Nephron progenitor cell (in vitro differentiated cells): Measurements from ENCODE around the gene PCBP1.
A peak's percentile ranks its signal among the peaks of the same experiment; 100 is the strongest.

Experiments
- DNase-seq: peaks from one replicate; pipeline ENCODE4 v3.0.0; 2021
- H3K27ac Mint-ChIP-seq: 2 replicates; pipeline ENCODE4 v1.8.0; 2021; ENCODE audit warnings: mild to moderate bottlenecking, moderate library complexity, mixed read lengths
- H3K27me3 Mint-ChIP-seq: 2 replicates; pipeline ENCODE4 v1.8.0; 2021; ENCODE audit warnings: mild to moderate bottlenecking, low read depth, mixed read lengths; ENCODE audit not compliant: poor library complexity
- H3K36me3 Mint-ChIP-seq: 2 replicates; pipeline ENCODE4 v1.8.0; 2021; ENCODE audit warnings: low read depth, mixed read lengths
- H3K4me1 Mint-ChIP-seq: 2 replicates; pipeline ENCODE4 v1.8.0; 2021; ENCODE audit warnings: mixed read lengths
- H3K4me3 Mint-ChIP-seq: 2 replicates; pipeline ENCODE4 v1.8.0; 2021; ENCODE audit warnings: mild to moderate bottlenecking, moderate library complexity, mixed read lengths
- H3K9me3 Mint-ChIP-seq: 2 replicates; pipeline ENCODE4 v1.8.0; 2021; ENCODE audit warnings: mild to moderate bottlenecking, moderate library complexity, mixed read lengths
- CTCF ChIP-seq: fragments of 200-600 bp; sonication (generic); IDR thresholded peaks from 2 replicates; pipeline ENCODE4 v1.5.0; 2021; ENCODE audit warnings: antibody characterized with exemption

The PCBP1 gene

GRCh38 chr2:70044290-70045040, 42.8 kb upstream of the PCBP1 start:
- no peaks in the 10 kb centered on the region for H3K9me3 Mint-ChIP-seq
- peaks cover 4% of the 10 kb centered on the region for H3K27me3 Mint-ChIP-seq
- no peak overlapping the region for H3K27ac Mint-ChIP-seq

GRCh38 chr2:70045405-70045804, 41.9 kb upstream of the PCBP1 start:
- no peak for TF ChIP-seq CTCF
- no peak overlapping the region for H3K27ac Mint-ChIP-seq
- no peak overlapping the region for H3K4me3 Mint-ChIP-seq
- peaks cover 4% of the 10 kb centered on the region for H3K4me1 Mint-ChIP-seq
- H3K36me3 Mint-ChIP-seq = peaks cover 39% of the 10 kb centered on the region
- H3K9me3 Mint-ChIP-seq = no peaks in the 10 kb centered on the region
- peaks cover 4% of the 10 kb centered on the region for H3K27me3 Mint-ChIP-seq
- DNase-seq = no peak

More at GRCh38 chr2:70044290-70045040, 42.8 kb upstream of the PCBP1 start:
- Mint-ChIP-seq H3K4me1 (peaks cover 10% of the 10 kb centered on the region), H3K36me3 (peaks cover 37% of the 10 kb centered on the region), H3K4me3 (no peak overlapping the region)
- DNase-seq = no peak
- TF ChIP-seq CTCF = no peak

GRCh38 chr2:70045932-70046331, 41.3 kb upstream of the PCBP1 start:
- no peak overlapping the region for H3K27ac Mint-ChIP-seq
- peaks cover 4% of the 10 kb centered on the region for H3K27me3 Mint-ChIP-seq
- peaks cover 4% of the 10 kb centered on the region for H3K4me1 Mint-ChIP-seq
- H3K36me3 Mint-ChIP-seq = peaks cover 40% of the 10 kb centered on the region
- no peak for TF ChIP-seq CTCF
- H3K9me3 Mint-ChIP-seq = no peaks in the 10 kb centered on the region
- H3K4me3 Mint-ChIP-seq = no peak overlapping the region
- DNase-seq = no peak

- H3K4me3 Mint-ChIP-seq = no peak overlapping the region
- H3K27ac Mint-ChIP-seq = peak overlapping the region; percentile 79
- H3K4me1 Mint-ChIP-seq = peaks cover 4% of the 10 kb centered on the region
- DNase-seq = no peak
- peaks cover 4% of the 10 kb centered on the region for H3K27me3 Mint-ChIP-seq
- no peak for TF ChIP-seq CTCF
- H3K9me3 Mint-ChIP-seq = no peaks in the 10 kb centered on the region
- peaks cover 41% of the 10 kb centered on the region for H3K36me3 Mint-ChIP-seq
Measured at GRCh38 chr2:70046534-70046933, 40.7 kb upstream of the PCBP1 start.

- Mint-ChIP-seq H3K27me3 (peaks cover 4% of the 10 kb centered on the region), H3K36me3 (peaks cover 50% of the 10 kb centered on the region), H3K4me1 (peaks cover 4% of the 10 kb centered on the region), H3K27ac (peak overlapping the region; percentile 74), H3K4me3 (no peak overlapping the region), H3K9me3 (no peaks in the 10 kb centered on the region)
- TF ChIP-seq CTCF = no peak
- DNase-seq = no peak
Measured at GRCh38 chr2:70047451-70047850, 39.8 kb upstream of the PCBP1 start.

GRCh38 chr2:70049255-70049654, 38.0 kb upstream of the PCBP1 start:
- Mint-ChIP-seq H3K4me1 (peaks cover 4% of the 10 kb centered on the region), H3K27ac (no peak overlapping the region), H3K9me3 (no peaks in the 10 kb centered on the region), H3K4me3 (no peak overlapping the region), H3K36me3 (peaks cover 57% of the 10 kb centered on the region), H3K27me3 (no peaks in the 10 kb centered on the region)
- TF ChIP-seq CTCF = no peak
- DNase-seq = no peak
